GM20000 (cell line): ENCODE data around the gene KMT2D.

Experiments used
- DNase-seq: peaks from one replicate; pipeline ENCODE4 v3.0.0; 2012; ENCODE audit warnings: low spot score
- CTCF ChIP-seq: IDR thresholded peaks from 2 replicates; pipeline ENCODE4 v1.5.1; 2012; ENCODE audit warnings: mild to moderate bottlenecking, control low read depth; ENCODE audit errors: extremely low read depth, missing control alignments

The KMT2D gene

GRCh38 chr12:49019443-49020324, 40.9 kb downstream of the KMT2D start:
- peak; percentile 71 for DNase-seq
- peak; percentile 35 for TF ChIP-seq CTCF

GRCh38 chr12:49019120-49019430, 41.5 kb downstream of the KMT2D start:
- no peak for TF ChIP-seq CTCF
- no peak for DNase-seq

GRCh38 chr12:49018261-49019119, 42.1 kb downstream of the KMT2D start, which contains the start of gene PRKAG1:
TSS of gene PRKAG1 (minus strand) at chr12:49018776. CDS start at chr12:49018740, 36 bp downstream.
- TF ChIP-seq CTCF: peak; percentile 51
- DNase-seq: peak; percentile 98

GRCh38 chr12:49017891-49018260, 42.7 kb downstream of the KMT2D start:
- DNase-seq: no peak
- no peak for TF ChIP-seq CTCF

GRCh38 chr12:49015196-49015595, 45.4 kb downstream of the KMT2D start:
- TF ChIP-seq CTCF: no peak
- no peak for DNase-seq

- TF ChIP-seq CTCF: no peak
Observed at GRCh38 chr12:49014547-49014946, 46.0 kb downstream of the KMT2D start.

GRCh38 chr12:49013428-49013827, 47.2 kb downstream of the KMT2D start:
- no peak for TF ChIP-seq CTCF
- no peak for DNase-seq

More at GRCh38 chr12:49014547-49014946, 46.0 kb downstream of the KMT2D start:
- DNase-seq: no peak
